ENCODE results near the gene EIF2S3B. TPM values are rescaled to one million over a fixed set of nuclear protein-coding genes. Genes with fewer than 3 reads are reported as not detected.

The EIF2S3B gene
- total RNA-seq (2021) (0.96 and 1.0 TPM in 2 replicates), Bru-seq, nascent RNA (not detected), BruChase-seq, experiment 1, labeled RNA remaining after a 2-hour chase (percentile 17 among the genes with signal in this experiment), BruChase-seq, experiment 2, labeled RNA remaining after a 6-hour chase (percentile 20 among the genes with signal in this experiment)
- long read RNA-seq: 0 reads

DNA sequence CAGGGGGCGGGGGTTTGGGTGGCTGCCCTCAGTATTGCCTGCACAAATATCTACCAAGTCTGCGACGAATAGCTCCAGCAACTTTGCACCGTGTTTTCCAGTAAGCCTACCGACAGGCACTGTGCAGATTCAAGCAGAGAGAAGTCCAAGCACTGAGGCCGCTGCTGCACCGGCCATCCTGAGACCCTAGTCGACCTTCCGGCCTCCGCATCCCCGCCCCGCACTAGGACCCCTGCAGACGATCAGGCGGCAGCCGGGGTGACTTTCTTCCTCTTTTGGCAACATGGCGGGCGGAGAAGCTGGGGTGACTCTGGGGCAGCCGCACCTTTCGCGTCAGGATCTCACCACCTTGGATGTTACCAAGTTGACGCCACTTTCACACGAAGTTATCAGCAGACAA, at the start of gene EIF2S3B:
Gene EIF2S3B, plus strand, starts transcription at position 271 of the 400 bp plus-strand sequence. Its CDS starts 13 bp downstream, at position 284.
- no peak for DNase-seq
- Histone ChIP-seq H3K4me2 (no peak within 1 kb of the TSS), H4K20me1 (ENCODE audit: insufficient read depth) (no peaks in the 10 kb centered on the region), H3F3A (ENCODE audit: insufficient read depth, low read depth) (no peaks in the 10 kb centered on the region), H3K9me3 (ENCODE audit: insufficient read depth, low read depth) (peaks cover 7% of the 10 kb centered on the region; the same call in 1 of the 2 replicates), H3K36me3 (ENCODE audit: low read depth) (no peaks in the 10 kb centered on the region), H3K27me3 (ENCODE audit: insufficient read depth, low read depth) (no peaks in the 10 kb centered on the region), H3K4me3 (no peak within 1 kb of the TSS), H3K79me2 (ENCODE audit: low read depth) (no peaks in the 10 kb centered on the region), H2AFZ (no peak within 1 kb of the TSS), H3K27ac (no peak within 1 kb of the TSS), H3K4me1 (replicated peaks; ENCODE audit: insufficient read depth) (no peaks in the 10 kb centered on the region), H3K9me2 (ENCODE audit: insufficient read depth) (no peaks in the 10 kb centered on the region)
- POLR2A ChIA-PET (ENCODE audit: unreplicated experiment): no interaction called here
- TF ChIP-seq EZH2 (IDR thresholded peaks at IDR 0.05; ENCODE audit: low read depth): no peak
- TF ChIP-seq, protein P1, sequence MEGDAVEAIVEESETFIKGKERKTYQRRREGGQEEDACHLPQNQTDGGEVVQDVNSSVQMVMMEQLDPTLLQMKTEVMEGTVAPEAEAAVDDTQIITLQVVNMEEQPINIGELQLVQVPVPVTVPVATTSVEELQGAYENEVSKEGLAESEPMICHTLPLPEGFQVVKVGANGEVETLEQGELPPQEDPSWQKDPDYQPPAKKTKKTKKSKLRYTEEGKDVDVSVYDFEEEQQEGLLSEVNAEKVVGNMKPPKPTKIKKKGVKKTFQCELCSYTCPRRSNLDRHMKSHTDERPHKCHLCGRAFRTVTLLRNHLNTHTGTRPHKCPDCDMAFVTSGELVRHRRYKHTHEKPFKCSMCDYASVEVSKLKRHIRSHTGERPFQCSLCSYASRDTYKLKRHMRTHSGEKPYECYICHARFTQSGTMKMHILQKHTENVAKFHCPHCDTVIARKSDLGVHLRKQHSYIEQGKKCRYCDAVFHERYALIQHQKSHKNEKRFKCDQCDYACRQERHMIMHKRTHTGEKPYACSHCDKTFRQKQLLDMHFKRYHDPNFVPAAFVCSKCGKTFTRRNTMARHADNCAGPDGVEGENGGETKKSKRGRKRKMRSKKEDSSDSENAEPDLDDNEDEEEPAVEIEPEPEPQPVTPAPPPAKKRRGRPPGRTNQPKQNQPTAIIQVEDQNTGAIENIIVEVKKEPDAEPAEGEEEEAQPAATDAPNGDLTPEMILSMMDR (conservative IDR thresholded peaks at IDR 0.05): no peak
- BruUV-seq (replicated peaks): no TSS peak
- CTCF ChIA-PET: no interaction called here
- intact Hi-C loops (cut with micrococcal nuclease; ENCODE audit: unreplicated experiment): no loop called here

DNA sequence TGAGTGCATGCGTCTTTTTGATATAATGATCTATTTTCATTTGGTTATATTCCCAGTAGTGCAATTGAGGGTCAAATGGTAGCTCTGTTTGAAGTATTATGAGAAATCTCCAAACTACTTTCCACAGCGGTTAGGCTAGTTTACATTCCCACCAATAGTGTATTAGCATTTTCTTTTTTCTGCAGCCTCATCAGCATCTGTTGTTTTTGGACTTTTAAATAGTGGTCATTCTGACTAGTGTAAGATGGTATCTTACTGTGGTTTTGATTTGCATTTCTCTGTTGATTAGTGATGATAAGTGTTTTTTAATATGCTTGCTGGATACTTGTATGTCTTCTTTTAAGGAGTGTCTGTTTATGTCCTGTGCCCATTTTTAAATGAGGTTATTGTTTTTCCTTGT, 48.8 kb upstream of the EIF2S3B start:
- no peak overlapping the region for H3K4me2 ChIP-seq
- intact Hi-C loops (cut with micrococcal nuclease; ENCODE audit: unreplicated experiment): no loop called here
- no peaks in the 10 kb centered on the region for H3K27me3 ChIP-seq (ENCODE audit: insufficient read depth, low read depth)
- H3F3A ChIP-seq (ENCODE audit: insufficient read depth, low read depth): no peaks in the 10 kb centered on the region
- no peaks in the 10 kb centered on the region for H3K79me2 ChIP-seq (ENCODE audit: low read depth)
- H3K27ac ChIP-seq: no peak overlapping the region
- H3K9me3 ChIP-seq (ENCODE audit: insufficient read depth, low read depth): no peaks in the 10 kb centered on the region
- H4K20me1 ChIP-seq (ENCODE audit: insufficient read depth): no peaks in the 10 kb centered on the region
- ChIA-PET POLR2A (ENCODE audit: unreplicated experiment) (no interaction called here), CTCF (no interaction called here)
- no peaks in the 10 kb centered on the region for H3K36me3 ChIP-seq (ENCODE audit: low read depth)
- 0 out of 2 replicates have a peak, but pooled peaks cover 4% of the 10 kb centered on the region for H3K4me1 ChIP-seq (replicated peaks; ENCODE audit: insufficient read depth)
- no TSS peak for BruUV-seq (replicated peaks)
- no peak for TF ChIP-seq EZH2 (IDR thresholded peaks at IDR 0.05; ENCODE audit: low read depth)
- TF ChIP-seq, protein P1 (conservative IDR thresholded peaks at IDR 0.05): no peak
- no peak overlapping the region for H2AFZ ChIP-seq
- no peak for DNase-seq
- H3K4me3 ChIP-seq: no peak overlapping the region
- no peaks in the 10 kb centered on the region for H3K9me2 ChIP-seq (ENCODE audit: insufficient read depth)

DNA sequence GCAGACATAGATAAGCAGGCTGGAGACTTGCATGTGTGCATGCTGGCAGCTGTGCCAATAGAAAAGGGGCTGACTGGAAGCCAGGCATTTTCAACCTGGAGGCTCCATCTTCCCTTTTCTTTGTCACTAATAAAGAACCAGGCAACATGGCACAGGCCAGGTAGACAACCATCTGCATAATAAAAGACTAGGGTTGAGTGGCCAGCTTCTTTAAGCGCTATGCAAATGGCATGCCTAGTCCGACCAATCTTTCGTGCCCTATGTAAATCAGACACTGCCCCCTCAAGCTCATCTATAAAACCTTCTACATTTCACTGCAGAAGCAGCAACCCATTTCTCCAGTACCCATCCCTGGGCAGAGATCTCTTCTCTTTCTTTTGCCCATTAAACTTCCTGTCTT, 47.9 kb upstream of the EIF2S3B start:
- H3K9me2 ChIP-seq (ENCODE audit: insufficient read depth): no peaks in the 10 kb centered on the region
- no peaks in the 10 kb centered on the region for H3K9me3 ChIP-seq (ENCODE audit: insufficient read depth, low read depth)
- no peak overlapping the region for H3K27ac ChIP-seq
- no peak for DNase-seq
- 0 out of 2 replicates have a peak, but pooled peaks cover 4% of the 10 kb centered on the region for H3K4me1 ChIP-seq (replicated peaks; ENCODE audit: insufficient read depth)
- intact Hi-C loops (cut with micrococcal nuclease; ENCODE audit: unreplicated experiment): no loop called here
- H3F3A ChIP-seq (ENCODE audit: insufficient read depth, low read depth): no peaks in the 10 kb centered on the region
- ChIA-PET POLR2A (ENCODE audit: unreplicated experiment) (no interaction called here), CTCF (no interaction called here)
- no peaks in the 10 kb centered on the region for H3K36me3 ChIP-seq (ENCODE audit: low read depth)
- H2AFZ ChIP-seq: no peak overlapping the region
- H3K4me2 ChIP-seq: no peak overlapping the region
- no peak overlapping the region for H3K4me3 ChIP-seq
- no peaks in the 10 kb centered on the region for H4K20me1 ChIP-seq (ENCODE audit: insufficient read depth)
- H3K79me2 ChIP-seq (ENCODE audit: low read depth): no peaks in the 10 kb centered on the region
- no peaks in the 10 kb centered on the region for H3K27me3 ChIP-seq (ENCODE audit: insufficient read depth, low read depth)
- no TSS peak for BruUV-seq (replicated peaks)
- TF ChIP-seq, protein P1 (conservative IDR thresholded peaks at IDR 0.05): no peak
- no peak for TF ChIP-seq EZH2 (IDR thresholded peaks at IDR 0.05; ENCODE audit: low read depth)
